Testis (tissue), 2 donors: ENCODE measurements around the gene SRCIN1.

Experiments
- CTCF ChIP-seq, 3 experiments: fragments of 450-650 bp in 2 of 3; fragments of 200-600 bp in 1 of 3; sonication (generic) in 1 of 3; IDR thresholded peaks; one replicate each; pipeline ENCODE4 v1.5.1; 2016 to 2019; ENCODE audit warnings: antibody characterized with exemption in 3 of 3, mild to moderate bottlenecking in 2 of 3, moderate library complexity in 1 of 3
- POLR2A ChIP-seq: fragments of 450-650 bp; IDR thresholded peaks from one replicate; pipeline ENCODE4 v1.6.1; 2017; ENCODE audit warnings: antibody characterized with exemption, mild to moderate bottlenecking, moderate library complexity

GRCh38 chr17:38611070-38611786 lies 5.5 kb upstream of the SRCIN1 start:
- TF ChIP-seq CTCF (IDR thresholded peaks at IDR 0.05) (no peak), POLR2A (no peak)
